Erythroblast (primary cell): ENCODE results near the gene P2RX1.

Source experiments
- GATA1 ChIP-seq: IDR thresholded peaks from 2 replicates; pipeline ENCODE4 v1.6.1; 2011; ENCODE audit warnings: low read depth, mild to moderate bottlenecking, control low read depth, low read length, moderate library complexity
- POLR2A ChIP-seq: IDR thresholded peaks from 2 replicates; pipeline ENCODE4 v1.6.1; 2011; ENCODE audit warnings: mild to moderate bottlenecking, low read length

DNA sequence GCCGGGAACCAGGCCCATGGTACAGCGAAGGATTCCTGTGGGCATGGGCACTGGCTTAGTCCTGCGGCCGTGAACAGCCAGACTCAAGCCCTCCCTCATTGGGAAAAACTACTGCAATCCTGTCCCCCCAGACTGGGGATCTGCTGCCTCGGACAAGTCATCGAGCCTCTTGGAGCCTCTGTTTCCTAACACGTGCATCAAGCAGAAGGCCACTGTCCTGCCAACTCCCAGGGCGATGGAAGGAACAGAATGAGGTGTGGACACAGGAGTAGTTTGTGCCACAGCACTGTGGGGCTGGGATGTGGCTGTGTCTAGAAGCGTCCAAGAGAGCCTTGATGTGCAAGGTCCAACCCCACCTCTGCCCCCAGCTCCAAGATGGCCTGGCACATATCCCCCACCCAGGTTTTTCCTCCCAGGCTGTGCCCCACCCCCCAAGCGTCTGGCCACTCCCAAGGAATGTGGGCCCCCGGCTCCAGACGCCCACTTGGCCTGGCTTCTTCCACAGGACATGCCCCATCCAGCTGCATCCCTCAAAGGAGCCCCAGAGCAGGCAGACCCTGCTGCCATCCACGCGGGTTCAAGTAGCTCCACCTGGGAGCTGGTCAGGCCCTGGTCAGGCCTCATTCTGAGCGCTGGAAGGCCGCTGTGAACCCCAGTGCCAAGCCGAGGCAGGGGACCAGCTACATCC is 26.8 kb downstream of the P2RX1 start:
- no peak for TF ChIP-seq POLR2A
- TF ChIP-seq GATA1 = no peak
